Urinary bladder (tissue), 4 donors: Measurements from ENCODE around the gene SCFD1. TPM values are rescaled to one million over a fixed set of nuclear protein-coding genes. Genes with fewer than 3 reads are reported as not detected.
A peak's percentile ranks its signal among the peaks of the same experiment; 100 is the strongest.
"Not testable (repeated sequence)": the region's sequence is repeated elsewhere in the genome, so short reads cannot be mapped to it uniquely, and the experiment has no call there.

Source experiments
- DNase-seq: peaks from one replicate; pipeline ENCODE4 v3.0.0-alpha.2; 2015; ENCODE audit errors: extremely low spot score
- H3K27ac ChIP-seq: one replicate; pipeline ENCODE4 v1.5.1; 2013; ENCODE audit warnings: low read depth, mild to moderate bottlenecking, moderate library complexity
- H3K36me3 ChIP-seq: one replicate; pipeline ENCODE4 v1.6.1; 2013; ENCODE audit warnings: mild to moderate bottlenecking, moderate library complexity; ENCODE audit not compliant: insufficient read depth
- H3K4me1 ChIP-seq: one replicate; pipeline ENCODE4 v1.6.1; 2013; ENCODE audit warnings: mild to moderate bottlenecking, moderate library complexity; ENCODE audit not compliant: insufficient read depth
- H3K4me3 ChIP-seq: one replicate; pipeline ENCODE4 v1.5.1; 2013; ENCODE audit warnings: low read depth, low read length
- WGBS: extraction: QIAGEN DNeasy Blood & Tissue Kit; methylation state at CpG from one replicate; pipeline ENCODE4 v1.1.7; 2013; 5-methylcytosine and 5-hydroxymethylcytosine counted together
- polyA plus RNA-seq: library from polyadenylated mRNA; stranded (reverse); fragments of 200-250 nt; gene quantifications from one replicate; pipeline ENCODE4 v1.2.3, GENCODE V29; 2013
- total RNA-seq: library from RNA; depleted of rRNA; stranded (reverse); fragments of >200 nt; gene quantifications from one replicate; pipeline ENCODE4 v1.2.3, GENCODE V29; 2014
- donor health status: healthy with polysubstance abuse.
- donor health status: healthy.

The SCFD1 gene, protein sequence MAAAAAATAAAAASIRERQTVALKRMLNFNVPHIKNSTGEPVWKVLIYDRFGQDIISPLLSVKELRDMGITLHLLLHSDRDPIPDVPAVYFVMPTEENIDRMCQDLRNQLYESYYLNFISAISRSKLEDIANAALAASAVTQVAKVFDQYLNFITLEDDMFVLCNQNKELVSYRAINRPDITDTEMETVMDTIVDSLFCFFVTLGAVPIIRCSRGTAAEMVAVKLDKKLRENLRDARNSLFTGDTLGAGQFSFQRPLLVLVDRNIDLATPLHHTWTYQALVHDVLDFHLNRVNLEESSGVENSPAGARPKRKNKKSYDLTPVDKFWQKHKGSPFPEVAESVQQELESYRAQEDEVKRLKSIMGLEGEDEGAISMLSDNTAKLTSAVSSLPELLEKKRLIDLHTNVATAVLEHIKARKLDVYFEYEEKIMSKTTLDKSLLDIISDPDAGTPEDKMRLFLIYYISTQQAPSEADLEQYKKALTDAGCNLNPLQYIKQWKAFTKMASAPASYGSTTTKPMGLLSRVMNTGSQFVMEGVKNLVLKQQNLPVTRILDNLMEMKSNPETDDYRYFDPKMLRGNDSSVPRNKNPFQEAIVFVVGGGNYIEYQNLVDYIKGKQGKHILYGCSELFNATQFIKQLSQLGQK
- total RNA-seq (337 TPM), polyA plus RNA-seq (29.0 TPM)

DNA sequence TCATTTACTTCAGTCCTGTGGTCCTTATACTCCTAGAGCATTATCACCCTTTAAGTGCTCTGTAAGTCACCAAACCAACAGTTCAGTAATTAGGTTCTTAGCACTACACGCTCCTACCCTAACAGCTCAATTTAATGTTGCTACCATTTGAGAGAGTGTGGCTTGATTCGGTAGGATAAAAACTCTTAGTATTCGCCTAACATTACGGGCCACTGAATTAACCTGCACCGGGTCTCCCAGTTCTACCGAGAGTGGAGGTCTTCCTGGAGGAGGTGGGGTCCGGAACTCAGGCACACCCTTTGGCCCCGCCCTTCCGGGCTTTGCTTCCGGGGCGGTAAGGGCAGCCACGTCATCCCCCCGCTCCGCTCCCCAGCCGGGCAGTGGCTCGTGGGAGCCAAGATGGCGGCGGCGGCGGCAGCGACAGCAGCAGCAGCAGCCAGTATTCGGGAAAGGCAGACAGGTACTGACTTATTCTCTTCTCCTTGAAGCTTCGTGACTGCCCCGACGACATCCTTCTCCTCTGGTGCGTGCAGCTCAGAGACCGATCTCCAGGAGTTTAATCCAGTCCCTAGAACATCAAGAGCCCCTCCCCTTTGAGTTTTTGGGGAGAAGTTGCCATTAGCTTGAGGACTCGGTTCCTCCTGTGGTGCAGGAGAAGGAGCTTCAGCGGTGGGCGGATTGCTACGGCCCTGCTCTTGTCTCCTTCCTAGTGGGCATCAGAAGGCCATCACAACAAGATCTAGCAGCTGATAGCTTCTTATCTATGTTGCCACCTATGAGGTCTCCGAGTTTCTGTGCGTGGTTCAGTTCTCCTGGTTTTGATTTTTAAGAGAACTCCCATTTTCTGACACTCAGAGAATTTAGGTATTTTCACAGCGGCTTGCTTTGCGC is at the start of gene SCFD1:
Gene SCFD1 (plus strand): TSS at position 380 of the 891 bp plus-strand sequence. CDS start 20 bp downstream, at position 400.
- Histone ChIP-seq H3K4me1 (no peaks in the 10 kb centered on the region), H3K27ac (peak within 1 kb of the TSS; percentile 53), H3K4me3 (peak within 1 kb of the TSS; percentile 60), H3K36me3 (peaks cover 2% of the 10 kb centered on the region)
- WGBS = under 1% methylated on average over 35 of the region's 35 CpGs
- peak; percentile 84 for DNase-seq

DNA sequence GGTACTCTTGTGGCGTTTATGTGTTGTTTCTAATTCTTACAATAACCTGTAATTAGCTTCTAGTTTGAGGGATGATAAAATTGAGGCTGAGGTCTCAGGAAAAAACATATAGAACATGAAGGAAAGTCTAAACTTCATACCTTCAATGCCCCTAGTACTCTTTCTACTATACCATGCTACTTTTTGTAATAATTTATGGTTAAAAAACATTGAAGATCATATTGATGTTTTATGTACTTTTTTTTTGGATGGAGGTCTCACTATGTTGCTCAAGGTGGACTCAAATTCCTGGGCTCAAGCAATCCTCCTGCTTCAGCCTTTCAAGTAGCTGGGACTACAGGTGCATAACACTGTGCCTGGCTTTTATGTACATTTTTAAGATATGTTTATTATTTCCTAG is 49.3 kb upstream of the SCFD1 start:
- no peak overlapping the region for H3K4me3 ChIP-seq
- 94% methylated on average over 1 of the region's 1 CpG for whole genome bisulfite sequencing
- no peak overlapping the region for H3K27ac ChIP-seq
- H3K36me3 ChIP-seq = no peaks in the 10 kb centered on the region
- DNase-seq = no peak
- H3K4me1 ChIP-seq = peaks cover 2% of the 10 kb centered on the region

DNA sequence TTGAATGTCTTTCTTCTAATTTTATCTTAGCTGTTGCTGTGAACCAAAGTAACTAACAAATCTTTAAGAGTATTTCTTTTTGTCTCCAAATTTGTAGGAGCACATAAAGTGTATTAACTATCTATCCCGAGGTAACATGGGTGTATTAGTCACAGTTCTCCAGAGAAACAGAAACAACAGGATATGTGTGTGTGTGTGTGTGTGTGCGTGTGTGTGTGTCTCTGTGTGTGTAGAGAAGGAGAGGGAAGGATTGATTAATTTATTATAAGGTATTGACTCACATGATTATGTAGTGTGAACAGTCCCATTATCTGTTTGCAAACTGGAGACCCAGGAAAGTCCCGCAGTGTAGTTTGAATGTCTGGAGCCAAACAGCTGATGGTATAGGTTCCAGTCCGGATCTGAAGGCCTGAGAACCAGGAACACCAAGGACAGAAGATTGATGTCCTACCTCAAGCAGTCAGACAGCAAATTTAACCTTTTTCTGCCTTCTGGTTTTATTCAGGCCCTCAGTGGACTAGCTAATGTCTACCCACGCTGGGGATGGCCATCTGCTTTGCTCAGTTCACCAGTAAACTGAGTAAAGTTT is 48.8 kb upstream of the SCFD1 start:
- no peaks in the 10 kb centered on the region for H3K36me3 ChIP-seq
- no peak overlapping the region for H3K27ac ChIP-seq
- no peak overlapping the region for H3K4me3 ChIP-seq
- H3K4me1 ChIP-seq = peaks cover 2% of the 10 kb centered on the region
- 79% methylated on average over 5 of the region's 5 CpGs for WGBS
- no peak for DNase-seq

DNA sequence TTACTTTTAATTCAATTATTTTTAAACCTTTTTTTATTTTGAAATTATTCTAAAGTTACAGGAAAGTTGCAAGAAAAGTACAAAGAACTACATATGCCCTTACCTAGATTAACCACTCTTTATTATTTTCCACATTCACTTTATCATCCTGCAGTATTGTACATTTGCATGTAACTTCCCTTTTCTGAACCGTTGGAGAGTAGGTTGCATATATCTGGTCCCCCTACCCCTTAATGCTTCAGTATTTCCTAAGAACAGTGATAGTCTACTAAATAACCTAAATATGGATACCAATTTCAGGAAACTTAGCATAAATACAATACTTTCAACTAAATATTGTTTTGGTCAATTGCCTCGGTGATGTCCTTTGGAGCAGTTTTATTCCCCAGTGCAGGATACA is 48.2 kb upstream of the SCFD1 start:
- Histone ChIP-seq H3K4me1 (peaks cover 2% of the 10 kb centered on the region), H3K4me3 (no peak overlapping the region), H3K36me3 (no peaks in the 10 kb centered on the region), H3K27ac (no peak overlapping the region)
- WGBS = 87% methylated on average over 2 of the region's 2 CpGs
- no peak for DNase-seq

DNA sequence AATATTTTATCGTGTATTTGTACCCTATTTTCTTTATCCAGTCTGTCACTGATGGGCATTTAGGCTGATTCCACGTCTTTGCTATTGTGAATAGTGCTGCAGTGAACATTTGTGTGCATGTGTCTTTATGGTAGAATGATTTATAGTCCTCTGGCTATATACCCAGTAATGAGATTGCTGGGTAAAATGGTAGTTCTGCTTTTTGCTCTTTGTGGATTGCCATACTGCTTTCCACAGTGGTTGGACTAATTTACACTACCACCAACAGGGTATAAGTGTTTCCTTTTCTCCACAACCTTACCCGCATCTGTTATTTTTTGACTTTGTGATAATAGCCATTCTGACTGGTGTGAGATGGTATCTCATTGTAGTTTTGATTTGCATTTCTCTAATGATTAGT is 47.3 kb upstream of the SCFD1 start:
- WGBS = 95% methylated on average over 3 of the region's 3 CpGs
- H3K4me3 ChIP-seq, DNase-seq, H3K4me1 ChIP-seq, H3K27ac ChIP-seq, H3K36me3 ChIP-seq: not testable (repeated sequence)

DNA sequence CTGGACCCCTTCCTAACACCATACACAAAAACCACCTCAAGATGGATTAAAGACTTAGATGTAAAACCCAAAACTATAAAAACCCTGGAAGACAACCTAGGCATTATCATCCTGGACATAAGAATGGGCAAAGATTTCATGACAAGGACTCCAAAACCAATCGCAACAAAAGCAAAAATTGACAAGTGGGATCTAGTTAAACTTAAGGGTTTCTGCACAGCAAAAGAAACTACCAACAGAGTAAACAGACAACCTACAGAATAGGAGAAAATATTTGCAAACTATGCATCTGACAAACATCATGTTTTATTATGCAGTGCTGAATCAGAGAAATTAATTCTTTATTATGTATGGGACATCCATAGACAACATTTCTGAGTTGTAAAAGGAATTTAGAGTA is 45.8 kb upstream of the SCFD1 start:
- 98% methylated on average over 1 of the region's 1 CpG for WGBS
- not testable (repeated sequence) for H3K4me1 ChIP-seq, H3K36me3 ChIP-seq, DNase-seq, H3K4me3 ChIP-seq, H3K27ac ChIP-seq

DNA sequence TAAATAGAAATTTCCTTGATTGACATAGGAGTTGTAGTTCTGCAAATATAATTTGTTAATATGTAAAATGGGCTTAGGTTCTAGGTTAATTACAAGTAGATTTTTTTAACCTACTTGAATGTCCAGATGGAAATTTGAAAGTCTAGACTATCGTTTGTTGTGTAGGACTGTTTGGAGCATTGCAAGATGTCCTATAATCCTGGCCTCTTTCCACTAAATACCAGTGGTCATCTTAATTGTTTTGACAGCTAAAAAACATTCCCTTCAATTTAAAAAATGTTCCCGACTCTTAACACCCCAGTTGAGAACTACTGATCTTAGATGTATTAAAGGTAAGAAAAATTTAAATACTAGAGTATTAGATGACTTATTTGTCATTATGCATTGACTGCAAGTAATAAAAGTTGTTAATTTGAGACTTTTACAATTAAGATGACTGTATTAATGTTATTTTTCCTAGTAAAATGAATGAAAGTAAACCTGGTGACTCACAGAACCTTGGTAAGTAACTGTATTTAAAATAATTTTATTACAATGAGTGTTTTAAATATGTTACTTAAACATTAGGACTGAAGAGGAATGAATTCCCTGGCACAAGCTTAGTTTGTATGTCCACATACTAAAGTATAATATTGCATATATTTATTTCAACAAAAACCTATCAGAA is 41.4 kb upstream of the SCFD1 start:
- Histone ChIP-seq H3K36me3 (no peaks in the 10 kb centered on the region), H3K27ac (no peak overlapping the region), H3K4me3 (no peak overlapping the region), H3K4me1 (no peaks in the 10 kb centered on the region)
- DNase-seq = no peak
- 81% methylated on average over 2 of the region's 2 CpGs for WGBS

DNA sequence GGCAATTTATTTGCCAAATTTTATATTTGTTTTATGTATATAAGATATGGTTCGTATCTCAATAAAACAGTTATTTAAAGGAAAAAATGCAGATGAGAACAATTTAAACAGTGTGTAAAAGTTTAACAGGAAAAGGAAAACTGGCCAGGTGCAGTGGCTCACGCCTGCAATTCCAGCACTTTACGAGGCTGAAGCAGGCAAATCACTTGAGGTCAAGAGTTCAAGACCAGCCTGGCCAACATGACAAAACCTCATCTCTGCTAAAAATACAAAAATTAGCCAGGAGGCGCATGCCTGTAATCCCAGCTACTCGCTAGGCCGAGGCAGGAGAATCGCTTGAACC is 40.9 kb upstream of the SCFD1 start:
- no peaks in the 10 kb centered on the region for H3K36me3 ChIP-seq
- H3K4me3 ChIP-seq = no peak overlapping the region
- 61% methylated on average over 7 of the region's 7 CpGs for WGBS
- no peaks in the 10 kb centered on the region for H3K4me1 ChIP-seq
- H3K27ac ChIP-seq = no peak overlapping the region
- no peak for DNase-seq

DNA sequence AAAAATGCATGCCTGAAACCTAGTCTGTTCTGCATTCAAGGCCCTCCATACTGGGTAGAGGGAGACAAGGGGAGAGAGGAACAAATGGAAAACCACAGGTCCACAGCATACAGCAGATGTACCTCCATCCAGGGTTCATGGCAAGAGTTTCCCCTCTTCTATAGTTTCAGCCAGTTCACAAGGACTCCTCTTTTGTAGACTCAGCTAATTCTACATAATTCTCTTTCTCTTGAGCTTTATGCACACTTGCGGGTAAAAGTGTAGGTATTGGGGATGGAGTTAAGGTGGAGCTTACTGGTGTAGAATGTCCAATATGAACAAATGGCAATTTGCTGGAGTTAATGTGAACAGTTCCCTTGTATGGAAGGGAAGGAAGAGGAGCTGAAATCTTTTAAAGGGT is 39.7 kb upstream of the SCFD1 start:
- H3K4me1 ChIP-seq = no peaks in the 10 kb centered on the region
- no peak for DNase-seq
- no peaks in the 10 kb centered on the region for H3K36me3 ChIP-seq
- H3K4me3 ChIP-seq = no peak overlapping the region
- H3K27ac ChIP-seq = no peak overlapping the region
- 98% methylated on average over 1 of the region's 1 CpG for WGBS

DNA sequence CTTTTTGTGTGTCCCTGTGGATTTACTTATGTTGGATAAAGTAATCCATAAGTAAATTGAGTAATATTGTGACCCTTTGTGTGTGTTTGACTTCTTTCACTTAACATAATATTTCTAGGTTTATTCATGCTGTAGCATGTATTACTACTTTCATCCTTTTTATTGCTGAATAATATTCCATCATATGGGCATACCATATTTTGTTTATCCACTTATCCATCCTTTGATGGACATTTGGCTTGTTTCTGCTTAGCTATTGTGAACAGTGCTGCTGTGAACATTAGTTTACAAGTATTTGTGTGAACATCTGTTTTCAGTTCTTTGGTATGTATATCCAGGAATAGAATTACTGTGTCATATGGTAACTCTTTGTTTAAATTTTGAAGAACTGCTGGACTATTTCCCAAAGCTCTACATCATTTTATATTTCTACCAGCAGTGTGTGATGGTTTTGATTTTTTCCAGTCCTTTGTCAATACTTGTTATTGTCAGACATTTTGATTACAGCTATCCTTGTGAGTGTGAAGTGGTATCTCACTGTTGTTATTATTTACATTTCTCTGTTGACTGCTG is 38.0 kb upstream of the SCFD1 start:
- no peak for DNase-seq
- H3K36me3 ChIP-seq = no peaks in the 10 kb centered on the region
- no peak overlapping the region for H3K4me3 ChIP-seq
- H3K4me1 ChIP-seq = no peaks in the 10 kb centered on the region
- no peak overlapping the region for H3K27ac ChIP-seq

DNA sequence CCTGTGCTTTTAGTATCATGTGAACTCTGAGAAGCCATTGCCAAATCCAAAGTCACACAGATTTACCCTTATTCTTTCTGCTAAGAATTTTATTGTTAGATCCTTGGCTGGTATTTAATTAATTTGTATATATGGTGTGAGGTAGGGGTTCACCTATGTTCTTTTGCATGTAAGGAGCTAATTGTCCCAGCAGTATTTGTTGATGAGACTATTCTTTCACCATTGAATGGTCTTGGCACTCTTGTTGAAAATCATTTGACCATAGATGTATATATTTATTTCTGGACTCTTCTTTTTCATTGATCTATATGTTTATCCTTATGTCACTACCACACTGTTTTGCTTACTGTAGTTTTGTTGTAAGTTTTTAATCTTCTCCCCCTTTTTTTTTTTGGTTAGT is 36.9 kb upstream of the SCFD1 start:
- no peak overlapping the region for H3K27ac ChIP-seq
- DNase-seq = no peak
- H3K36me3 ChIP-seq = no peaks in the 10 kb centered on the region
- no peak overlapping the region for H3K4me3 ChIP-seq
- no peaks in the 10 kb centered on the region for H3K4me1 ChIP-seq

DNA sequence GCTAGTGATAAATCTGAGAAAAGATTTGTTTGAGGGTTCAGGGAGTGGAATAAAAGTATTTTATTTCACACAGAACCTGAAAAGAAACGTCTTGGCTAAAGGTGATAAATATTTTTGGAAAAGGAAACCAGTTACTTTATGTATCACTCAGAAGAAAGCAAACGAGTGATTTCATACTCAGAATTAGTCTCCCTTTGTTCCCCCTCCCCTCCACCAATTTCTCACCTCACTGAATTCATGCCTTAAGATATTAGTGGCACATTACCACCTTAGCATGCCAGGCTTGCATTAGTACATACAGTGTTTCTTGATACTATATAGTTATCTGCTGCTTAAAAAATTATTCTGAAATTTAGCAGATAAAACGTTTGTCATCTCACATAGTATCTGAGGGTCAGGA is 35.0 kb upstream of the SCFD1 start:
- H3K36me3 ChIP-seq = no peaks in the 10 kb centered on the region
- H3K27ac ChIP-seq = no peak overlapping the region
- WGBS = 63% methylated on average over 3 of the region's 3 CpGs
- H3K4me1 ChIP-seq = no peaks in the 10 kb centered on the region
- no peak for DNase-seq
- no peak overlapping the region for H3K4me3 ChIP-seq

DNA sequence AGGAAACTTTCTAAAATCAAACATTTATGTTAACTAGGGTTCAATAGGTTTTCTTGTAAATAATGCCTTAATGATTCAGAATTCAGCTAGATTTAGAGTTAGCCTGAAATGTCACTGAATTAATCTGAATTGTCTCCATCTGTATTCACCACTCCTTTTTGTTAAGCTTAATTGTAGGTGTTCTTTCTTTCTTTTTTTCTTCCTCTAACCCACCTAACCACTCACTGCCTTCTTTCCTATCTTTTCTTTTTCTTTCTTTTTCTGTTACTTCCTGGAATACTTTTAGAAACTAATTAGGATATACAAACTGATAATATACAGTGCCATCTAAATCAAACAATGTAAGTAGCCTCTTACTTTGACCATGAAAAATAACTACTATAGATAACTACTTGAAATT is 33.2 kb upstream of the SCFD1 start:
- no peak overlapping the region for H3K4me3 ChIP-seq
- H3K27ac ChIP-seq = no peak overlapping the region
- H3K4me1 ChIP-seq = no peaks in the 10 kb centered on the region
- DNase-seq = no peak
- H3K36me3 ChIP-seq = no peaks in the 10 kb centered on the region
